K562 (cell line): ENCODE data around the gene SERPIND1. TPM values are rescaled to one million over a fixed set of nuclear protein-coding genes. Genes with fewer than 3 reads are reported as not detected.
A peak's percentile ranks its signal among the peaks of the same experiment; 100 is the strongest.

Experiments
- DNMT1 ChIP-seq: fragments of 450-650 bp; IDR thresholded peaks from 2 replicates; pipeline ENCODE4 v1.6.1; 2016; ENCODE audit warnings: antibody characterized with exemption, mild to moderate bottlenecking
- E2F5 ChIP-seq: sonication (generic); formaldehyde crosslinking; IDR thresholded peaks from 2 replicates; pipeline ENCODE4 v1.8.0; 2022; ENCODE audit warnings: mild to moderate bottlenecking, missing genetic modification reagents
- HOMEZ ChIP-seq: fragments of 250-450 bp; sonication (Bioruptor Pico); IDR thresholded peaks from 2 replicates; pipeline ENCODE4 v1.4.0; 2020; ENCODE audit warnings: mild to moderate bottlenecking, moderate library complexity
- MYNN ChIP-seq, 2 experiments: sonication (generic); formaldehyde crosslinking in 1 of 2; IDR thresholded peaks; 2 replicates each; pipeline versions ENCODE4 v1.5.0 to v1.6.1; 2016 to 2020; ENCODE audit warnings: antibody characterized with exemption in 1 of 2, missing genetic modification reagents in 1 of 2
- PTBP1 ChIP-seq: fragments of 200-400 bp; formaldehyde crosslinking; IDR thresholded peaks from 2 replicates; pipeline ENCODE4 v1.6.1; 2017; ENCODE audit warnings: low read depth, low read length
- STAG1 ChIP-seq: sonication (generic); formaldehyde crosslinking; IDR thresholded peaks from 2 replicates; pipeline ENCODE4 v1.5.0; 2020; ENCODE audit warnings: missing genetic modification reagents, borderline replicate concordance
- TEAD1 ChIP-seq, 2 experiments: fragments of 450-650 bp in 1 of 2; sonication (generic) in 1 of 2; formaldehyde crosslinking; IDR thresholded peaks; 2 replicates each; pipeline versions ENCODE4 v1.4.0 to v1.8.0; 2020 to 2022; ENCODE audit warnings: mild to moderate bottlenecking in 2 of 2, missing genetic modification reagents in 1 of 2
- TEAD4 ChIP-seq, 2 experiments: sonication (generic) in 1 of 2; formaldehyde crosslinking in 1 of 2; IDR thresholded peaks; 2 replicates each; pipeline versions ENCODE4 v1.6.1 to v1.8.0; 2012 to 2022; ENCODE audit warnings: borderline replicate concordance in 1 of 2, inconsistent platforms in 1 of 2, low read length in 1 of 2, mild to moderate bottlenecking in 1 of 2, missing genetic modification reagents in 1 of 2
- ZBTB43 ChIP-seq: sonication (generic); formaldehyde crosslinking; IDR thresholded peaks from 2 replicates; pipeline ENCODE4 v1.8.0; 2023; ENCODE audit warnings: mild to moderate bottlenecking, missing genetic modification reagents
- ZNF395 ChIP-seq: fragments of 200-800 bp; sonication (Bioruptor generic); IDR thresholded peaks from 2 replicates; pipeline ENCODE4 v1.6.1; 2017; ENCODE audit warnings: missing genetic modification characterization, missing compliant biosample characterization
- ZNF431 ChIP-seq: sonication (generic); formaldehyde crosslinking; IDR thresholded peaks from 2 replicates; pipeline ENCODE4 v1.8.0; 2022; ENCODE audit warnings: mild to moderate bottlenecking, missing genetic modification reagents
- ZNF609 ChIP-seq: sonication (generic); formaldehyde crosslinking; IDR thresholded peaks from 2 replicates; pipeline ENCODE4 v1.8.1; 2023; ENCODE audit warnings: missing genetic modification reagents, mild to moderate bottlenecking, borderline replicate concordance
- ZNF639 ChIP-seq, 2 experiments: fragments of 200-800 bp in 1 of 2; sonication (Bioruptor generic) in 1 of 2; sonication (generic) in 1 of 2; formaldehyde crosslinking in 1 of 2; IDR thresholded peaks in 1 of 2; conservative IDR thresholded peaks in 1 of 2; 2 replicates each; pipeline versions ENCODE4 v1.5.0 to v1.6.1; 2016 to 2020; ENCODE audit warnings: missing compliant biosample characterization in 1 of 2, missing genetic modification characterization in 1 of 2, missing genetic modification reagents in 1 of 2
- polyA plus RNA-seq, 8 experiments: library from polyadenylated mRNA; depleted of rRNA in 4 of 8; stranded (reverse) in 5 of 8; unstranded in 3 of 8; fragments of >200 nt; fragmentation: Nextera tagmentation in 2 of 8; fragmentation: Illumina TruSeq in 1 of 8; extraction: Ambion mirVana in 2 of 8; extraction: Trizol in 1 of 8; gene quantifications; 2 replicates each; pipeline versions ENCODE4 v1.2.1 to v1.2.3, GENCODE V29; 2011 to 2014; ENCODE audit warnings: inconsistent platforms in 1 of 8, missing spikeins in 1 of 8
- total RNA-seq, 7 experiments: library from RNA; depleted of rRNA in 6 of 7; stranded (reverse); fragments of >200 nt in 6 of 7; fragmentation: Illumina TruSeq in 2 of 7; extraction: Trizol in 2 of 7; gene quantifications; 2 replicates each; pipeline versions ENCODE4 v1.2.1 to v1.2.3, GENCODE V29; 2011 to 2021; ENCODE audit warnings: low replicate concordance in 1 of 7

Gene SERPIND1
- total and polyA plus RNA-seq, 9 of the 15 experiments (the other 6 are each of a cell fraction or from before 2014, with no cell fraction given), result 0.04 to 0.11 (median 0.09) TPM; not detected in 6

GRCh38 chr22:20748731-20749428 lies 25.0 kb upstream of the SERPIND1 start (continued):
- TF ChIP-seq HOMEZ (CRISPR knock-in tag), result no peak
- no peak for TF ChIP-seq TEAD4 (IDR thresholded peaks at IDR 0.05; ENCODE audit: low read length)
- TF ChIP-seq TEAD4 (CRISPR knock-in tag; IDR thresholded peaks at IDR 0.05; ENCODE audit: borderline replicate concordance), result 0 out of 2 replicates have a peak, but pooled peaks have one; percentile 43
- no peak for TF ChIP-seq ZBTB43
- TF ChIP-seq PTBP1, result no peak
- TF ChIP-seq E2F5 (CRISPR knock-in tag), result peak; percentile 33; the same call in 1 of the 2 replicates
- TF ChIP-seq MYNN (IDR thresholded peaks at IDR 0.05), result no peak
- TF ChIP-seq MYNN (CRISPR knock-in tag; IDR thresholded peaks at IDR 0.05), result no peak
- TF ChIP-seq ZNF431, result no peak
- peak; percentile 12; the same call in 1 of the 2 replicates for TF ChIP-seq STAG1
- TF ChIP-seq ZNF639 (CRISPR knock-in tag; conservative IDR thresholded peaks at IDR 0.05 in 1 of 2, IDR thresholded peaks at IDR 0.05 in 1 of 2), result no peak
- TF ChIP-seq ZNF609 (CRISPR knock-in tag), result no peak
- no peak for TF ChIP-seq DNMT1
- 0 out of 4 replicates have a peak, but pooled peaks of 1 of the 2 experiments have one; percentile 47 for TF ChIP-seq TEAD1 (CRISPR knock-in tag; IDR thresholded peaks at IDR 0.05)
- no peak for TF ChIP-seq ZNF395
